NT2/D1 (cell line): ENCODE measurements around the gene MEGF6.

Source experiments
- DNase-seq: peaks from one replicate; pipeline ENCODE4 v3.0.0-alpha.2; 2011; ENCODE audit warnings: low read depth, low spot score
- H3K27me3 ChIP-seq: 2 replicates; pipeline ENCODE4 v1.6.0; 2011; ENCODE audit warnings: mild to moderate bottlenecking; ENCODE audit not compliant: insufficient read length, insufficient read depth
- H3K36me3 ChIP-seq: 2 replicates; pipeline ENCODE4 v1.6.1; 2011; ENCODE audit warnings: mild to moderate bottlenecking, low read length, mixed read lengths; ENCODE audit not compliant: insufficient read depth, insufficient read length
- H3K4me1 ChIP-seq: 2 replicates; pipeline ENCODE4 v1.5.1; 2011; ENCODE audit not compliant: insufficient read depth, insufficient read length
- H3K4me3 ChIP-seq: 2 replicates; pipeline ENCODE4 v1.5.1; 2011; ENCODE audit warnings: low read depth; ENCODE audit not compliant: insufficient read length
- H3K9ac ChIP-seq: 2 replicates; pipeline ENCODE4 v1.6.0; 2011; ENCODE audit warnings: low read depth; ENCODE audit not compliant: insufficient read length
- H3K9me3 ChIP-seq: 2 replicates; pipeline ENCODE4 v1.5.1; 2011; ENCODE audit warnings: mild to moderate bottlenecking, low read length; ENCODE audit not compliant: insufficient read depth
- SUZ12 ChIP-seq: IDR thresholded peaks from 2 replicates; pipeline ENCODE4 v1.6.1; 2011; ENCODE audit not compliant: insufficient read length, insufficient read depth; ENCODE audit errors: extremely low read depth
- YY1 ChIP-seq: IDR thresholded peaks from 2 replicates; pipeline ENCODE4 v1.6.1; 2011; ENCODE audit not compliant: insufficient read length, insufficient read depth
- ZNF274 ChIP-seq: IDR thresholded peaks from 2 replicates; pipeline ENCODE4 v1.6.1; 2011; ENCODE audit warnings: mild to moderate bottlenecking, low read depth, low read length

The MEGF6 gene

GRCh38 chr1:3472088-3472850 lies 139.0 kb downstream of the MEGF6 start:
- Histone ChIP-seq H3K4me3 (no peak overlapping the region), H3K4me1 (peaks cover 20% of the 10 kb centered on the region), H3K27me3 (no peaks in the 10 kb centered on the region), H3K9ac (peak overlapping the region; percentile 70), H3K36me3 (peaks cover 12% of the 10 kb centered on the region), H3K9me3 (no peaks in the 10 kb centered on the region)
- TF ChIP-seq YY1 (no peak), ZNF274 (no peak), SUZ12 (no peak)
- DNase-seq, result no peak

GRCh38 chr1:3471356-3472087 lies 139.8 kb downstream of the MEGF6 start:
- no peak overlapping the region for H3K4me3 ChIP-seq

GRCh38 chr1:3470650-3471355 lies 140.5 kb downstream of the MEGF6 start:
- no peaks in the 10 kb centered on the region for H3K9me3 ChIP-seq
- H3K4me3 ChIP-seq, result no peak overlapping the region
- peaks cover 12% of the 10 kb centered on the region for H3K36me3 ChIP-seq
- peak overlapping the region; percentile 51 for H3K9ac ChIP-seq
- peaks cover 21% of the 10 kb centered on the region for H3K4me1 ChIP-seq
- TF ChIP-seq YY1, result no peak
- no peak for TF ChIP-seq SUZ12
- TF ChIP-seq ZNF274, result no peak
- no peaks in the 10 kb centered on the region for H3K27me3 ChIP-seq
- no peak for DNase-seq

More at GRCh38 chr1:3471356-3472087, 139.8 kb downstream of the MEGF6 start:
- Histone ChIP-seq H3K36me3 (peaks cover 12% of the 10 kb centered on the region), H3K27me3 (no peaks in the 10 kb centered on the region), H3K9ac (peak overlapping the region; percentile 70), H3K4me1 (peaks cover 20% of the 10 kb centered on the region), H3K9me3 (no peaks in the 10 kb centered on the region)
- peak; percentile 80 for DNase-seq
- TF ChIP-seq ZNF274 (no peak), SUZ12 (no peak), YY1 (no peak)

- H3K9me3 ChIP-seq, result no peaks in the 10 kb centered on the region
- H3K27me3 ChIP-seq, result no peaks in the 10 kb centered on the region
- H3K4me1 ChIP-seq, result peaks cover 23% of the 10 kb centered on the region
- peaks cover 12% of the 10 kb centered on the region for H3K36me3 ChIP-seq
- TF ChIP-seq ZNF274 (no peak), YY1 (no peak), SUZ12 (no peak)
- no peak overlapping the region for H3K4me3 ChIP-seq
- no peak for DNase-seq
- peak overlapping the region; percentile 51 for H3K9ac ChIP-seq
These were observed 141.3 kb downstream of the MEGF6 start for GRCh38 chr1:3469849-3470649.

GRCh38 chr1:3469104-3469848 lies 142.0 kb downstream of the MEGF6 start:
- peaks cover 12% of the 10 kb centered on the region for H3K36me3 ChIP-seq
- TF ChIP-seq ZNF274 (no peak), SUZ12 (no peak), YY1 (no peak)
- no peaks in the 10 kb centered on the region for H3K9me3 ChIP-seq
- no peaks in the 10 kb centered on the region for H3K27me3 ChIP-seq
- peaks cover 23% of the 10 kb centered on the region for H3K4me1 ChIP-seq
- no peak overlapping the region for H3K4me3 ChIP-seq
- DNase-seq, result no peak
- H3K9ac ChIP-seq, result no peak overlapping the region

GRCh38 chr1:3468236-3469103 lies 142.8 kb downstream of the MEGF6 start:
- Histone ChIP-seq H3K9ac (no peak overlapping the region), H3K4me3 (no peak overlapping the region), H3K9me3 (no peaks in the 10 kb centered on the region), H3K27me3 (no peaks in the 10 kb centered on the region), H3K36me3 (peaks cover 10% of the 10 kb centered on the region), H3K4me1 (peaks cover 23% of the 10 kb centered on the region)
- TF ChIP-seq YY1 (no peak), ZNF274 (no peak), SUZ12 (no peak)
- DNase-seq, result no peak
